Measurements from ENCODE around the gene MRPS12.
"Not testable (repeated sequence)": the region's sequence is repeated elsewhere in the genome, so short reads cannot be mapped to it uniquely, and the experiment has no call there.

Gene MRPS12

GRCh38 chr19:38912600-38913514, 17.9 kb upstream of the MRPS12 start:
- DNase-seq: peak; percentile 58

- no peak for DNase-seq
Measured at GRCh38 chr19:38913958-38914357, 16.8 kb upstream of the MRPS12 start.

GRCh38 chr19:38915329-38916321, 15.1 kb upstream of the MRPS12 start:
- no peak for DNase-seq

DNA sequence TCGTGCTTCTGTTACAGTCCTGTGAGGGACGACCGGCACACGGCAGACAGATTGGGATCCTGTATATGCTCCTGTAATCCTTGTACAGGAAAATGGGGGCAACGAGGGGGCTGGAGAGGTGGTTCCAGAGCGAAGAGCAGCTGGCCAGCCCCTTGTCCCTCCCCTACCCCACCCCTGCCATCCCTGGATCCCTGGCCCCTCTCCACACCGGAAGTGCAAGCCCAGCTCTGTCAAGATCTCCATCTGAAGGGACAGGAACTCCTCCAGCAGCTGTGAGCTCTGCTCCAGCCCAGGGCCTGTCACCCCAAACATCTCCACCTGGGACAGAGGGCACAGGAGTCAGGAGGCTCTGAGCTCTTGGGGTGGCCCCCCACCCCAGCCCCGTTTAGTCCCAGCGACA, 13.2 kb upstream of the MRPS12 start:
- no peak for DNase-seq

GRCh38 chr19:38917921-38918491, 12.7 kb upstream of the MRPS12 start:
- DNase-seq: peak; percentile 53

GRCh38 chr19:38918526-38918925, 12.2 kb upstream of the MRPS12 start:
- no peak for DNase-seq

DNA sequence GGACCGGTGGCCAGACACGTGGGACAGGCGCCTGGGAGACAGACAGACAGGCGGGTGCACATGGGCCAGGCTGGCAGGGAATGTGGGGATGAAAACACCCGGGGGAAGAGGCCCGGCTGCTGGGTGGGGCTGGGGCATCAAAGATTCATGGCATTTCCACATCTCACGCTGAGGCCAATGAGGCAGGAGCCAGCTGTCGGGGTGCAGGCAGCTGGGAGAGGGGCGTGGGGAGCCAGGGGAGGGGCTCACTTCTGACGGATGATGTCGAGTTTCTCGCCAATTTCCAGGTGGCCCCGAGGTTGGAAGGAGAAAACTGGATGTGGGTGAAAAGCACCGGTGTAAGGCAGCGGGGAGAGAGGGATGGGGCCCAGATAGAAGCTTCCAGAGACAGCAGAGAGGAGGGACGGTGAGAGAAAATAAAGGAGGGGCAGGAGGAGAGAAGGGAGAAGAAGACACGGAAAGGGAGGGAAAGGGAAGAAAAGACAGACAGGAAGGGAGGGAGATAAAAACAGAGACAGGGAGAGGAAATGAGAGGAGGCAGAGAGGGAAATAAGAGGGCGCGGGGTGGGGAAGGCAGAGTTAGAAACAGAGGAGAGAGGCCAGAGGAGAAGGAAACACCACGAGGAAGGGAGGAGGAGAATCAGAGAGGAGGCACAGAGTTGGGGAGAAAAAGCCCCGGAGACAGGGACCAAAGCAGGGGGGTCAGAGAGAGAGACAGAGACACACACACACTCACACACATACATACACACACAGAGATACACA, 10.7 kb upstream of the MRPS12 start:
- no peak for DNase-seq

DNA sequence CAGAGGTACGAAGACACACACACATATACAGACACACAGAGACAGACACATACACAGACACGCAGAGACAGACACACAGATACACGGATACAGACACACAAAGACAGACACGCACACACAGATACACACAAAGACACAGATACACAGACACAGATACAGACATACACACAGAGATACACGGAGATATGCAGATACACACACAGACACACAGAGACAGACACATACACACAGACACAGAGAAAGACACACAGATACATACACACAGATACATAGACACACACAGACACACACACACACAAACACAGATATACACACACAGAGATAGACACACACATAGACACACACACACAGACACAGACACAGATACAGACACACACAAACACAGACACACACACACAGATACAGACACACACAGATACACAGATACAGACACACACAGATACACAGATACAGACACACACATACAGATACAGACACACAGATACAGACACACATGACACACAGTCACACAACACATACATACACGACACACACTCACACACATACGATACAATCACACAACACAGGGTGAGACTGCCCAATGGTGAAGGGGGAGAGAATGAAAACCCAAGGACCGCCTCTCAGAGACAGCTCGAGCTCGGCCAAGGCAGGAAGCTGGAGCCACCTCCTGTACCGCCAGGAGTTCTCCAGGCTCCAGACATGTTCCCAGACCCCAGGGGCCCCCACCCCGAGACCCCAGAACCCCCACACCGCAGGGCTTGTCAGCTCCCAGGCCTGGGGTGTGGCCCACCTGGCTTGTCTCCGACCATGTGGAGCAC, 9.9 kb upstream of the MRPS12 start:
- DNase-seq: no peak

- no peak for DNase-seq
Measured at GRCh38 chr19:38921420-38922274, 9.1 kb upstream of the MRPS12 start.

DNA sequence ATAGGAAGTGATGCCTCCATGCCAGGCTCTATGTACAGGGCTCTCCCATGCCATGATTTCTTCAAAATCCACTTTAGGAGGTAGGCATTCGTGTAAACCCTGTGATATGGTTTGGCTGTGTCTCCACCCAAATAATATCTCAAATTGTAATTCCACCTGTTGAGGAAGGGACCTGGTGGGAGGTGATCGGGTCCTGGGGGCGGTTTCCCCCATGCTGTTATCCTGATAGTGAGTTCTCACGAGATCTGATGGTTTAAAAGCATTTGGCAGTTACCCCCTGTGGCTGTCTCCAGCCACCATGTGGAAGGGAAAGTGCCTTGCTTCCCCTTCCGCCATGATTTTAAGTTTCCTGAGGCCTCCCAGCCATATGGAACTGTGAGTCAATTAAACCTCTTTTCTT, 8.3 kb upstream of the MRPS12 start:
- no peak for DNase-seq

DNA sequence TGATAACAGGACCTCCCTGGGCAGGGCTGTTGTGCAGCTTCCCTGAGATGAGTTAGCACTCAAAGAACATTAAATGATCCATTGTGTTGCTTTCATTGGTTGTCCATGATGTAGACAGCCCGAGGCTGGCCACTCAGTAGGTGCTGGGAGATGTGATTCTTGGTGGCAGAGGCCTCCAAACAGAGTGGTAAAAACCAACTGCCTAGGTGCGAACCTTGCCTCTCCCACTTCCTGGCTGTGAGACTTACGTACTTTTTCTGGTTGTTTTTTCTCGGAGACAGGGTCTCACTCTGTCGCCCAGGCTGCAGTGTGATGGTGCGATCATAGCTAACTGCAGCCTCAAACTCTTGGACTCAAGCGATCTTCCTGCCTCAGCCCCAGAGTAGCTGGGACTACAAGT, 6.4 kb upstream of the MRPS12 start:
- DNase-seq: no peak

- no peak for DNase-seq
Measured at GRCh38 chr19:38928391-38929001, 2.2 kb upstream of the MRPS12 start.

DNA sequence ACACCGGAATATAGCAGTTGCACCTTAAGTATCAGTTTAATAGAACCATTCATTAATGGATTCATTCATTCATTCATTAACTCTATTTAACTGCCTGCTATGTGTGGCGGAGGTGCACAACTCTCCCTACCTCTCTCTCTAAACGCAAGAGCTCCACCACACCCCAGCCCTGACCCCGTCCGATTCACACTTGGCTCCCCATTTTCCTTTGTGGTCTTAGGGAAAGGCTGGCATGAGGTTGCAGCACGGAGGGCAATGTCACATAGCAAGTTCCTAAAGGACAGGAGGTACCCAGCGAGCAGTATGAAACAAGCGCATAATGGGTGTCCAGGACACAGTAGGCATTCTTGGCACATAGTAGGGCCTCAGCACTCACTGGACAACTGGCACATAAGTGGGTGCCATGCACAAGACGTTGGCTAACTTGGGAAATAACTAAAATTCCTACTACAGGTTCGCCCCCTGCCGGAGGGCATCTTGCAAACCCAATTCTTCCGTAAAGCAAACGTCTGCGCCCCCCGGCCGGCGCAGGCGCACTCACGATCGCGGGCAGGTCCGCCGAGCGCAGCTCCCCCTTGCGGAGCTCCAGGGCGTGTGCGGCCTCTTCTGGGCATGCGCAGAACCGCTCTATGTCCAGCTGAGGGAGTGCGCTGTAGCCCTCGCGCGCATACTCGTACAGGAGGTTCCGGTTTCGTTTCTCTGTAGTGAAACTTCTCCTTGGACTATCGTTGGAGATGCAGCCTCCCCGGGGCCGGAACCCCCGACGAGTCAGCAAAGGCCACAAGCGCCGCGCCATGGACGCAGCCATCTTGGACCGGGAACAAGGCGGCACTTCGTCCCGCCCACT, 592 bp upstream of the MRPS12 start, which contains the start of gene SARS2:
SARS2 (minus strand) TSS at position 835 of the 847 bp plus-strand sequence; CDS start at position 808, 27 bp downstream.
- peak; percentile 95 for DNase-seq

- DNase-seq: no peak
Measured at GRCh38 chr19:38931521-38931793, 713 bp downstream of the MRPS12 start.

DNA sequence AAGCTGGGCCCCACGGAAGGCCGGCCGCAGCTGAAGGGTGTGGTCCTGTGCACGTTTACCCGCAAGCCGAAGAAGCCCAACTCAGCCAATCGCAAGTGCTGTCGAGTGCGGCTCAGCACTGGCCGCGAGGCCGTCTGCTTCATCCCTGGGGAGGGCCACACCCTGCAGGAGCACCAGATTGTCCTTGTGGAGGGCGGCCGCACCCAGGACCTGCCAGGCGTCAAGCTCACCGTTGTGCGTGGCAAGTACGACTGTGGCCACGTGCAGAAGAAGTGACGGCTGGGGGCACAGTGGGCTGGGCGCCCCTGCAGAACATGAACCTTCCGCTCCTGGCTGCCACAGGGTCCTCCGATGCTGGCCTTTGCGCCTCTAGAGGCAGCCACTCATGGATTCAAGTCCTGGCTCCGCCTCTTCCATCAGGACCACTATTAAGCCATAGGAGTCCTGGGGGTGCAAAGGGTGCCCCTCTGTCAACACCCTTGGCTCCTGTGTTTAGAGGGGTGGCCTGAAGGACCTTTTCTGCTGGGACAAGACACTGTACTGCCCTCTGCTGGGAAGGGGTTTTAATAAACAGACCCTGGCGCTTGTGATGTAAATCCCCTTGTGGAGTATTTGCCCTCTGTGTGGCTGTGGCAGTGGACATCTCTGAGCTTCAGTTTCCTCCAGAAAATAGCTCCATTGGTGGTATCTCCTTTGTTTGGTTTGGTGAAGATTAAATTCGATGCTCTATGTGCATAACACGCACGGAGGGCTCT, 1.9 kb downstream of the MRPS12 start:
- DNase-seq: peak; percentile 80

- no peak for DNase-seq
Measured at GRCh38 chr19:38933544-38933943, 2.8 kb downstream of the MRPS12 start.

DNA sequence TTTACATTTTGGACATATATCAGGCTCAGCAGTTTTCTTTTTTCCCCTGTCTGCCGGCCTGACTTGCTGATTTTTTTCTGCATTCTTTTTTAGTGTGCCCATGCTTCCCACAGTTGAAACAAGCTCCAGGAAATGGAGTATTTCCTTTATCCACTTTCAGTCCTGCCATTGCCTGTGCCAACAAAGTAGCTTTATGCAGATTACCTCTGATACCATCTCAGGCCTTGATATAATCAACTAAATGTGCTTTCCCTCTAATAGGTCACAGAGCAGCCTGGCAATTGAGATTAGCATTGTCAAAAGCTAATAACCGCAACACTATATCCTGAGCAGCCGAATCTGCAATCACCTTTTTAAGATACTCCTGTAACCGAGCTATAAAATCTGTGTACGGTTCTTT, 9.2 kb downstream of the MRPS12 start:
- DNase-seq: no peak

DNA sequence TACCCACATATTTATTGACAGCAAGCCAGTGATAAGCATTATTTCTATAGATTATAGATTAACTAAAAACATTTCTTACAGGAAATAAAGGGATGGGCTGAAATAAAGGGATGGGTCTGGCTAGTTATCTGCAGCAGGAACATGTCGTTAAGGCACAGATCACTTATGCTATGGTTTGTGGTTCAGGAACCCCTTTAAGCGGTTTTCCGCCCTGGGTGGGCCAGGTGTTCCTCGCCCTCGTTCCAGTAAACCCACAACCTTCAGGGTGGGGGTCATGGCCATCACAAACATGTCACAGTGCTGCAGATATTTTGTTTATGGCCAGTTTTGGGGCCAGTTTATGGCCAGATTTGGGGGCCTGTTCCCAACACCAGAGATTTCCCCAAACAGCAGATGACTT, 10.7 kb downstream of the MRPS12 start:
- not testable (repeated sequence) for DNase-seq

All from hematopoietic multipotent progenitor cell treated with erythropoietin and hydrocortisone succinate and interleukin-3 and kit ligand, for 6 days (in vitro differentiated cells).